HFFc6 (cell line): ENCODE measurements around the gene LMO3. TPM values are rescaled to one million over a fixed set of nuclear protein-coding genes. Genes with fewer than 3 reads are reported as not detected.

Experiments used
- DNase-seq: peaks from one replicate; pipeline ENCODE4 v3.0.0-alpha.2; 2018
- H3K27ac Mint-ChIP-seq: 2 replicates; pipeline ENCODE4 v1.8.0; 2020; ENCODE audit warnings: mild to moderate bottlenecking, mixed read lengths
- H3K27me3 Mint-ChIP-seq: 2 replicates; pipeline ENCODE4 v1.8.0; 2021; ENCODE audit warnings: mild to moderate bottlenecking, moderate library complexity, mixed read lengths; ENCODE audit not compliant: insufficient read depth
- H3K36me3 Mint-ChIP-seq: 2 replicates; pipeline ENCODE4 v1.8.0; 2021; ENCODE audit warnings: low read depth, mixed read lengths
- H3K4me1 Mint-ChIP-seq: 2 replicates; pipeline ENCODE4 v1.8.0; 2020; ENCODE audit warnings: low read depth, mixed read lengths
- H3K4me3 Mint-ChIP-seq: 2 replicates; pipeline ENCODE4 v1.8.0; 2020; ENCODE audit warnings: mild to moderate bottlenecking, moderate library complexity, mixed read lengths
- H3K9me3 Mint-ChIP-seq: 2 replicates; pipeline ENCODE4 v1.8.0; 2020; ENCODE audit warnings: mild to moderate bottlenecking, mixed read lengths
- CTCF ChIP-seq: fragments of 200-600 bp; sonication (generic); IDR thresholded peaks from 2 replicates; pipeline ENCODE4 v1.5.0; 2021; ENCODE audit warnings: antibody characterized with exemption, mild to moderate bottlenecking
- total RNA-seq, 6 experiments: library from RNA; stranded (reverse); fragmentation: NEBNext Ultra II Directional; extraction: Animal tissue kit (Norgen Biotek cat#: 25700); gene quantifications; 2 replicates in 1 of 6; 3 replicates in 5 of 6; pipeline ENCODE4 v1.2.3, GENCODE V29; 2021

LMO3 gene
- total RNA-seq, 6 experiments from 2014 or later, result 0.12 to 0.60 (median 0.34) TPM

GRCh38 chr12:16526693-16527092 lies 79.3 kb downstream of the LMO3 start:
- H3K4me3 Mint-ChIP-seq, result peak overlapping the region; percentile 43
- DNase-seq, result peak; percentile 92
- H3K36me3 Mint-ChIP-seq, result no peaks in the 10 kb centered on the region
- peaks cover 67% of the 10 kb centered on the region for H3K4me1 Mint-ChIP-seq
- 0 out of 2 replicates have a peak, but pooled peaks cover under 1% of the 10 kb centered on the region for H3K27me3 Mint-ChIP-seq
- H3K9me3 Mint-ChIP-seq, result no peaks in the 10 kb centered on the region
- peak overlapping the region; percentile 92 for H3K27ac Mint-ChIP-seq
- no peak for TF ChIP-seq CTCF

- Mint-ChIP-seq H3K4me3 (no peak overlapping the region), H3K4me1 (peaks cover 50% of the 10 kb centered on the region), H3K27ac (peak overlapping the region; percentile 66), H3K27me3 (0 out of 2 replicates have a peak, but pooled peaks cover 2% of the 10 kb centered on the region), H3K9me3 (no peaks in the 10 kb centered on the region), H3K36me3 (no peaks in the 10 kb centered on the region)
- no peak for TF ChIP-seq CTCF
- DNase-seq, result no peak
Measured at GRCh38 chr12:16524378-16524777, 81.6 kb downstream of the LMO3 start.

GRCh38 chr12:16523951-16524331 lies 82.0 kb downstream of the LMO3 start:
- TF ChIP-seq CTCF, result no peak
- DNase-seq, result no peak
- H3K36me3 Mint-ChIP-seq, result no peaks in the 10 kb centered on the region
- H3K27ac Mint-ChIP-seq, result peak overlapping the region; percentile 66
- no peak overlapping the region for H3K4me3 Mint-ChIP-seq
- H3K27me3 Mint-ChIP-seq, result 0 out of 2 replicates have a peak, but pooled peaks cover 2% of the 10 kb centered on the region
- H3K4me1 Mint-ChIP-seq, result peaks cover 46% of the 10 kb centered on the region
- no peaks in the 10 kb centered on the region for H3K9me3 Mint-ChIP-seq

- Mint-ChIP-seq H3K27ac (peak overlapping the region; percentile 59), H3K36me3 (no peaks in the 10 kb centered on the region), H3K9me3 (no peaks in the 10 kb centered on the region), H3K27me3 (0 out of 2 replicates have a peak, but pooled peaks cover 2% of the 10 kb centered on the region), H3K4me3 (no peak overlapping the region), H3K4me1 (peaks cover 44% of the 10 kb centered on the region)
- DNase-seq, result no peak
- TF ChIP-seq CTCF, result no peak
Measured at GRCh38 chr12:16523284-16523950, 82.5 kb downstream of the LMO3 start.

- TF ChIP-seq CTCF, result no peak
- Mint-ChIP-seq H3K27me3 (peaks cover 5% of the 10 kb centered on the region; the same call in 1 of the 2 replicates), H3K27ac (no peak overlapping the region), H3K36me3 (no peaks in the 10 kb centered on the region), H3K4me3 (no peak overlapping the region), H3K9me3 (no peaks in the 10 kb centered on the region), H3K4me1 (peaks cover 33% of the 10 kb centered on the region)
- no peak for DNase-seq
Measured at GRCh38 chr12:16520328-16520727, 85.6 kb downstream of the LMO3 start.
